PC-3 (cell line): ENCODE measurements around the gene GIGYF2. TPM values are rescaled to one million over a fixed set of nuclear protein-coding genes. Genes with fewer than 3 reads are reported as not detected.

ENCODE experiments used
- ATAC-seq: fragments of 200-7000 bp; cut with Tn5 transposase; 2 replicates; pipeline ENCODE4 v1.9.1; 2020; ENCODE audit warnings: mild to moderate bottlenecking, moderate library complexity
- BruUV-seq: library from RNA; stranded (reverse); fragments of 400-500 nt; replicated peaks from 2 replicates; lab custom pipeline; 2021; lab: Mats Ljungman, UMichigan
- CTCF ChIA-PET: fragments of 300-600 bp; sonication (Branson Sonifier 250); formaldehyde crosslinking; loops from one replicate; lab custom pipeline; 2022; ENCODE audit warnings: antibody characterized with exemption; lab: Charles Lee
- POLR2A ChIA-PET: fragments of 300-600 bp; sonication (Branson Sonifier 250); formaldehyde crosslinking; loops from one replicate; lab custom pipeline; 2022; ENCODE audit warnings: antibody characterized with exemption; ENCODE audit not compliant: unreplicated experiment; lab: Charles Lee
- DNase-seq: peaks from one replicate; pipeline ENCODE4 v3.0.0-alpha.2; 2015
- H2AFZ ChIP-seq: fragments of 300-600 bp; sonication (generic); 2 replicates; pipeline ENCODE4 v1.6.0; 2016; ENCODE audit warnings: antibody characterized with exemption, low read length
- H3F3A ChIP-seq: fragments of 300-600 bp; sonication (generic); one replicate; pipeline ENCODE4 v1.6.0; 2017; ENCODE audit warnings: antibody characterized with exemption, low read length, control low read depth, mild to moderate bottlenecking; ENCODE audit not compliant: unreplicated experiment
- H3K27ac ChIP-seq: fragments of 300-600 bp; sonication (generic); 2 replicates; pipeline ENCODE4 v1.5.1; 2016; ENCODE audit warnings: mild to moderate bottlenecking, low read length
- H3K27me3 ChIP-seq: fragments of 300-600 bp; sonication (generic); 2 replicates; pipeline ENCODE4 v1.6.1; 2016; ENCODE audit warnings: low read length, mixed read lengths
- H3K36me3 ChIP-seq: fragments of 300-600 bp; sonication (generic); 2 replicates; pipeline ENCODE4 v1.6.1; 2016; ENCODE audit warnings: low read depth, mixed run types, low read length, mixed read lengths
- H3K4me1 ChIP-seq: fragments of 300-600 bp; sonication (generic); 2 replicates; pipeline ENCODE4 v1.5.1; 2016; ENCODE audit warnings: low read length; ENCODE audit not compliant: insufficient read depth
- H3K4me2 ChIP-seq: fragments of 300-600 bp; sonication (generic); 2 replicates; pipeline ENCODE4 v1.6.0; 2016; ENCODE audit warnings: low read length
- H3K4me3 ChIP-seq: fragments of 300-600 bp; sonication (generic); 2 replicates; pipeline ENCODE4 v1.5.1; 2016; ENCODE audit warnings: mild to moderate bottlenecking, low read length, mixed read lengths
- H3K79me2 ChIP-seq: fragments of 300-600 bp; sonication (generic); 2 replicates; pipeline ENCODE4 v1.6.1; 2017; ENCODE audit warnings: low read length, mixed read lengths
- H3K9ac ChIP-seq: fragments of 300-600 bp; sonication (generic); 2 replicates; pipeline ENCODE4 v1.6.0; 2016; ENCODE audit warnings: mild to moderate bottlenecking, low read length
- H3K9me2 ChIP-seq: fragments of 300-600 bp; sonication (generic); replicated peaks from 2 replicates; pipeline ENCODE4 v1.6.1; 2016; ENCODE audit warnings: mixed run types, low read length, mixed read lengths
- H3K9me3 ChIP-seq: fragments of 300-600 bp; sonication (generic); 2 replicates; pipeline ENCODE4 v1.6.1; 2016; ENCODE audit warnings: low read length, mixed read lengths
- H4K20me1 ChIP-seq: fragments of 300-600 bp; sonication (generic); 2 replicates; pipeline ENCODE4 v1.6.1; 2016; ENCODE audit warnings: low read length, mixed read lengths
- CTCF ChIP-seq: fragments of 300-600 bp; sonication (generic); conservative IDR thresholded peaks from 2 replicates; pipeline ENCODE4 v1.5.1; 2017; ENCODE audit warnings: antibody characterized with exemption, low read depth, mild to moderate bottlenecking, low read length
- EZH2 ChIP-seq: fragments of 300-600 bp; sonication (generic); IDR thresholded peaks from one replicate; pipeline ENCODE4 v1.6.1; 2017; ENCODE audit warnings: antibody characterized with exemption, mild to moderate bottlenecking, low read length; ENCODE audit not compliant: unreplicated experiment
- EZH2phosphoT487 ChIP-seq: fragments of 300-600 bp; sonication (generic); IDR thresholded peaks from 2 replicates; pipeline ENCODE4 v1.6.1; 2018; ENCODE audit warnings: mild to moderate bottlenecking, antibody characterized with exemption, low read length, borderline replicate concordance
- intact Hi-C: fragments of 100-400 bp; cut with micrococcal nuclease; formaldehyde crosslinking; loops from 2 replicates; pipeline ENCODE4 v1.9.0; 2023
- total RNA-seq: library from RNA; depleted of rRNA; stranded (reverse); fragments of >200 nt; gene quantifications from 2 replicates; pipeline ENCODE4 v1.2.3, GENCODE V29; 2014

Gene GIGYF2
- total RNA-seq, 1 experiment from 2014 or later: 41.3 TPM

GRCh38 chr2:232873292-232873908, 176.3 kb downstream of the GIGYF2 start:
- Histone ChIP-seq H3K9ac (no peak overlapping the region), H3K79me2 (peaks cover 28% of the 10 kb centered on the region), H3K9me2 (no peaks in the 10 kb centered on the region), H3K4me1 (peaks cover 17% of the 10 kb centered on the region), H3K27ac (no peak overlapping the region), H3F3A (no peaks in the 10 kb centered on the region), H4K20me1 (no peaks in the 10 kb centered on the region), H3K9me3 (no peaks in the 10 kb centered on the region), H3K27me3 (no peaks in the 10 kb centered on the region), H3K4me2 (no peak overlapping the region), H3K4me3 (no peak overlapping the region), H2AFZ (no peak overlapping the region), H3K36me3 (no peaks in the 10 kb centered on the region)
- no peak for TF ChIP-seq EZH2
- no peak for TF ChIP-seq EZH2phosphoT487
- TF ChIP-seq CTCF: no peak
- no peak for DNase-seq
- POLR2A ChIA-PET: no interaction called here
- BruUV-seq: no TSS peak
- ATAC-seq: no peak
- CTCF ChIA-PET: no interaction called here
- intact Hi-C loops: loop anchor here (10.0 kb wide), 1 partner anchor 181 kb away; no protein-coding TSS in a partner anchor

GRCh38 chr2:232873909-232874641, 176.9 kb downstream of the GIGYF2 start:
- ATAC-seq: no peak
- Histone ChIP-seq H3K4me2 (no peak overlapping the region), H3K27me3 (no peaks in the 10 kb centered on the region), H3K36me3 (no peaks in the 10 kb centered on the region; the same call in 1 of the 2 replicates), H3K9me2 (no peaks in the 10 kb centered on the region), H3K27ac (no peak overlapping the region), H3F3A (no peaks in the 10 kb centered on the region), H3K9ac (no peak overlapping the region), H3K79me2 (peaks cover 33% of the 10 kb centered on the region), H3K4me3 (no peak overlapping the region), H3K4me1 (peaks cover 17% of the 10 kb centered on the region), H3K9me3 (no peaks in the 10 kb centered on the region), H4K20me1 (no peaks in the 10 kb centered on the region), H2AFZ (no peak overlapping the region)
- ChIA-PET POLR2A (no interaction called here), CTCF (no interaction called here)
- TF ChIP-seq EZH2phosphoT487 (no peak), CTCF (no peak), EZH2 (no peak)
- DNase-seq: no peak
- intact Hi-C loops: loop anchor here (10.0 kb wide), 1 partner anchor 181 kb away; no protein-coding TSS in a partner anchor
- BruUV-seq: no TSS peak
